ENCODE data around the gene RS1. TPM values are rescaled to one million over a fixed set of nuclear protein-coding genes. Genes with fewer than 3 reads are reported as not detected.

Gene RS1
- total RNA-seq, 4 donors from 2014 or later: not detected

GRCh38 chrX:18702362-18703195 lies 30.7 kb upstream of the RS1 start:
- H3K9me3 ChIP-seq: no peaks in the 10 kb centered on the region
- H3K27me3 ChIP-seq: no peaks in the 10 kb centered on the region
- no peak for DNase-seq (ENCODE audit: extremely low spot score)
- no peak overlapping the region for H3K4me3 ChIP-seq
- peaks cover 0 to 17% (median 4%) of the 10 kb centered on the region in 4 donors for H3K4me1 ChIP-seq
- no peaks in the 10 kb centered on the region for H3K36me3 ChIP-seq
- TF ChIP-seq POLR2AphosphoS5 (IDR thresholded peaks at IDR 0.05): no peak
- TF ChIP-seq EP300 (IDR thresholded peaks at IDR 0.05): no peak
- TF ChIP-seq CTCF (IDR thresholded peaks at IDR 0.05): no peak
- TF ChIP-seq POLR2A (IDR thresholded peaks at IDR 0.05; ENCODE audit: low read depth): no peak
- H3K27ac ChIP-seq (replicated peaks in 1 of 4): no peak overlapping the region
- 58% methylated on average over 12 of the region's 12 CpGs for WGBS
- intact Hi-C loops (cut with DNase I): no loop called here

GRCh38 chrX:18701621-18702361 lies 29.9 kb upstream of the RS1 start:
- H3K27ac ChIP-seq (replicated peaks in 1 of 4): no peak overlapping the region
- no peak for DNase-seq (ENCODE audit: extremely low spot score)
- TF ChIP-seq POLR2A (IDR thresholded peaks at IDR 0.05; ENCODE audit: low read depth): no peak
- TF ChIP-seq EP300 (IDR thresholded peaks at IDR 0.05): no peak
- TF ChIP-seq CTCF (IDR thresholded peaks at IDR 0.05): no peak
- no peak for TF ChIP-seq POLR2AphosphoS5 (IDR thresholded peaks at IDR 0.05)
- H3K9me3 ChIP-seq: no peaks in the 10 kb centered on the region
- H3K27me3 ChIP-seq: no peaks in the 10 kb centered on the region
- no peaks in the 10 kb centered on the region for H3K36me3 ChIP-seq
- H3K4me1 ChIP-seq: peaks cover 0 to 17% (median 4%) of the 10 kb centered on the region in 4 donors
- 72% methylated on average over 5 of the region's 5 CpGs for WGBS
- intact Hi-C loops (cut with DNase I): no loop called here
- H3K4me3 ChIP-seq: no peak overlapping the region

- Histone ChIP-seq H3K4me3 (no peak overlapping the region), H3K27me3 (no peaks in the 10 kb centered on the region), H3K27ac (replicated peaks in 1 of 4) (no peak overlapping the region), H3K9me3 (no peaks in the 10 kb centered on the region), H3K36me3 (no peaks in the 10 kb centered on the region), H3K4me1 (peaks cover 0 to 17% (median 4%) of the 10 kb centered on the region in 4 donors)
- WGBS: 84% methylated on average over 12 of the region's 12 CpGs
- no peak for TF ChIP-seq POLR2AphosphoS5 (IDR thresholded peaks at IDR 0.05)
- TF ChIP-seq EP300 (IDR thresholded peaks at IDR 0.05): no peak
- no peak for TF ChIP-seq CTCF (IDR thresholded peaks at IDR 0.05)
- no peak for TF ChIP-seq POLR2A (IDR thresholded peaks at IDR 0.05; ENCODE audit: low read depth)
- DNase-seq (ENCODE audit: extremely low spot score): no peak
- intact Hi-C loops (cut with DNase I): no loop called here
Observed at GRCh38 chrX:18698737-18699650, 27.1 kb upstream of the RS1 start.

- intact Hi-C loops (cut with DNase I): no loop called here
Observed at GRCh38 chrX:18696653-18697052, 24.7 kb upstream of the RS1 start.

More at GRCh38 chrX:18696653-18697052, 24.7 kb upstream of the RS1 start:
- TF ChIP-seq CTCF (IDR thresholded peaks at IDR 0.05) (no peak), EP300 (IDR thresholded peaks at IDR 0.05) (no peak), POLR2A (IDR thresholded peaks at IDR 0.05; ENCODE audit: low read depth) (no peak), POLR2AphosphoS5 (IDR thresholded peaks at IDR 0.05) (no peak)
- H3K36me3 ChIP-seq: no peaks in the 10 kb centered on the region
- DNase-seq (ENCODE audit: extremely low spot score): no peak
- no peaks in the 10 kb centered on the region for H3K27me3 ChIP-seq
- no peak overlapping the region for H3K4me3 ChIP-seq
- peaks cover 0 to 3% (median 0%) of the 10 kb centered on the region in 4 donors for H3K4me1 ChIP-seq
- H3K9me3 ChIP-seq: no peaks in the 10 kb centered on the region
- H3K27ac ChIP-seq (replicated peaks in 1 of 4): no peak overlapping the region
- WGBS: 73% methylated on average over 3 of the region's 3 CpGs
